Measurements from ENCODE around the gene OR2M3.

The OR2M3 gene

DNA sequence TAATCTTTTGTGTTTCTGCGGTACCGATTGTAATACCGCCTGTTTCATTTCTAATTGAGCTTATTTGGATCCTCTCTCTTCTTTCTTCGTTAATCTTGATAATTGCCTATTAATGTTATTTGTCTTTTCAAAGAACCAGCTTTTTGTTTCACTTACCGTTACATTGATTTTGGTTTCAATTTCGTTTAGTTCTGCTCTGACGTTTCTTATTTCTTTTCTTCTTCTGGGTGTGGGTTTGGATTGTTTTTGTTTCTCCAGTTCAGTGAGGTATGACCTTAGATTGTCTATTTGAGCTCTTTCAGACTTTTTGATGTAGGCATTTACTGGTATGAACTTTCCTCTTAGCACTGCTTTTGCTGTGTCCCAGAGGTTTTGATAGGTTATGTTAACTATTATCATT lies 13.1 kb upstream of the OR2M3 start:
- no peak overlapping the region for H3K27ac ChIP-seq
- TF ChIP-seq, protein P1, sequence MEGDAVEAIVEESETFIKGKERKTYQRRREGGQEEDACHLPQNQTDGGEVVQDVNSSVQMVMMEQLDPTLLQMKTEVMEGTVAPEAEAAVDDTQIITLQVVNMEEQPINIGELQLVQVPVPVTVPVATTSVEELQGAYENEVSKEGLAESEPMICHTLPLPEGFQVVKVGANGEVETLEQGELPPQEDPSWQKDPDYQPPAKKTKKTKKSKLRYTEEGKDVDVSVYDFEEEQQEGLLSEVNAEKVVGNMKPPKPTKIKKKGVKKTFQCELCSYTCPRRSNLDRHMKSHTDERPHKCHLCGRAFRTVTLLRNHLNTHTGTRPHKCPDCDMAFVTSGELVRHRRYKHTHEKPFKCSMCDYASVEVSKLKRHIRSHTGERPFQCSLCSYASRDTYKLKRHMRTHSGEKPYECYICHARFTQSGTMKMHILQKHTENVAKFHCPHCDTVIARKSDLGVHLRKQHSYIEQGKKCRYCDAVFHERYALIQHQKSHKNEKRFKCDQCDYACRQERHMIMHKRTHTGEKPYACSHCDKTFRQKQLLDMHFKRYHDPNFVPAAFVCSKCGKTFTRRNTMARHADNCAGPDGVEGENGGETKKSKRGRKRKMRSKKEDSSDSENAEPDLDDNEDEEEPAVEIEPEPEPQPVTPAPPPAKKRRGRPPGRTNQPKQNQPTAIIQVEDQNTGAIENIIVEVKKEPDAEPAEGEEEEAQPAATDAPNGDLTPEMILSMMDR (conservative IDR thresholded peaks at IDR 0.05), result no peak

DNA sequence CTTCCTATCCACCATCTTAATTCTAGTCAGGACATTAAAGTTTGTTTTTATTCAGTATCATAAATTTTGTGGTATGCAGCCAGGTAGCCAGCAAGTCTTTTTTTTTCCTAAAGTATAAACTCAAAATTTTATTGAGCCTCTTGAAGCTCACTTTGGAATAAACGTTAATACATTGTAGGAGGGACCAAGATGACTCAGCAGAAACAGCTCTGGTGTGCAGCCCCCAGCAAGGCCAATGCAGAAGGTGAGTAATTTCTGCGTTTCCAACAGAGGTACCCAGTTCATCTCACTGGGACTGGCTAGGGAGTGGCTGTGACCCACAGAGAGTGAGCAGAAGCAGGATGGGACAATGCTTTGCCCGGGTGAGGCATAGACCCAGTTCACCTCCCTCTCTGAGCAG lies 9.7 kb upstream of the OR2M3 start:
- no peak overlapping the region for H3K27ac ChIP-seq
- TF ChIP-seq, protein P1 (conservative IDR thresholded peaks at IDR 0.05), result no peak

DNA sequence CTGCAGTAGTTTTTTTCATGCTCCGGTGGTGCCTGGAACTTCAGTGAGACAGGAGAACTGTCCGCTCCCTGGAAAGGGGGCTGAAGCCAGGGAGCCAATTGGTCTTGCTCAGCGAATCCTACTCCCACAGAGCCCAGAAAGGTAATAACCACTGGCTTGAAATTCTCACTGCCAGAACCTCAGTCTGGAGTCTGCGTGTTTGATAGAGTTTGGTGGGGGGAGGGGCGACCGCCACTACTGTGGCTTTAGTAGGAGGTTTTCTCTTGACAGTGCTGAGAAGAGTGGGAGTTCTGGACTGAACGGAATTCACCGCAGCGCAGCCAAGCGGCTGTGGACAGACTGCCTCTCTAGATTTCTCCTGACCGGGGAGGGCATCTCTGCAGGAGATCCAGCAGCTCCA lies 8.0 kb upstream of the OR2M3 start:
- TF ChIP-seq, protein P1 (conservative IDR thresholded peaks at IDR 0.05), result no peak
- H3K27ac ChIP-seq, result no peak overlapping the region

DNA sequence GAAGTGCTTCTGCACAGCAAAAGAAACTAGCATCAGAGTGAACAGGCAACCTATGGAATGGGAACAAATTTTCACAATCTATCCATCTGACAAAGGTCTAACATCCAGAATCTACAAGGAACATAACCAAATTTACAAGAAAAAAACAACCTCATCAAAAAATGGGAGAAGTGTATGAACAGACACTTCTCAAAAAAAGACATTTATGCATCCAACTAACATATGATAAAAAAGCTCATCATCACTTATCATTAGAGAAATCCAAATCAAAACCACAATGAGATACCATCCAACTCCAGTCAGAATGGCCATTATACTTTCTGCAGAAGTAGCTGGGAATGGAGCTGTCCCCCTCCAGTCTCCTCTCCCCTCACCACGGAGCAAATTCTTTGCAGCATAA lies 2.9 kb upstream of the OR2M3 start:
- TF ChIP-seq, protein P1 (conservative IDR thresholded peaks at IDR 0.05), result no peak
- no peak overlapping the region for H3K27ac ChIP-seq

DNA sequence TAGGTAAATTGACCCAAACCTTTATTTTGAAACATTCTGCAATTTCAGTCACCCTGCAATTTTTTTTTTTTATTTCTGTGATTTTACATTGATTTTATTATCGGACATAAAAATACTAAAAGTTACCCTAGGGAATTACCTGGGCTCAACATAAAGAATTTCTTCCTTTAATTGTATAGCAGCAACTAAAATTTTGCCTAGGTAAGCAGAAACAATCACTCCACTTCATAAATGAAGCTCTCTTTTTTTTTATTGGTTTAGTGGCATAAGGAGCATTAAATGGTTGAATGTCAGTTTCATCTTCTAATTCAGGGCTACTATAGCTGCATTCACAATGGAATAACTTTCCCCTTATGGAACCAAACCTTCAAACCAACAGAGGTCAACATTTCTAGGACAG lies 18.8 kb downstream of the OR2M3 start:
- TF ChIP-seq, protein P1 (conservative IDR thresholded peaks at IDR 0.05), result no peak
- H3K27ac ChIP-seq, result no peak overlapping the region

DNA sequence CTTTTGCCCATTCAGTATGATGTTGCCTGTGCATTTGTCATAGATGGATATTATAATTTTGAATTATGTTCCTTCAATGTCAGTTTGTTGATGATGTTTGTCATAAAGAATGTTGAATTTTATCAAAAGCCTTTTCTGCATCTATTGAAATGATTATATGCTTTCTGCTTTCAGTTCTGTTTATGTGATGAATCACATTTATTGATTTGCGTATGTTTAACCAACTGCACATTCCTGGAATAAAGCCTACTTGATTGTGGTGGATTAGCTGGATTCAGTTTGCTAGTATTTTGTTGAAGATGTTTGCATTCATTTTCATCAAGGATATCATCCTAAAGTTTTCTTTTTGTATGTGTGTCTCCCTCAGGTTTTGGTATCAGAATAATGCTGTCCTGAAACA lies 28.5 kb downstream of the OR2M3 start:
- no peak overlapping the region for H3K27ac ChIP-seq
- TF ChIP-seq, protein P1 (conservative IDR thresholded peaks at IDR 0.05), result no peak

DNA sequence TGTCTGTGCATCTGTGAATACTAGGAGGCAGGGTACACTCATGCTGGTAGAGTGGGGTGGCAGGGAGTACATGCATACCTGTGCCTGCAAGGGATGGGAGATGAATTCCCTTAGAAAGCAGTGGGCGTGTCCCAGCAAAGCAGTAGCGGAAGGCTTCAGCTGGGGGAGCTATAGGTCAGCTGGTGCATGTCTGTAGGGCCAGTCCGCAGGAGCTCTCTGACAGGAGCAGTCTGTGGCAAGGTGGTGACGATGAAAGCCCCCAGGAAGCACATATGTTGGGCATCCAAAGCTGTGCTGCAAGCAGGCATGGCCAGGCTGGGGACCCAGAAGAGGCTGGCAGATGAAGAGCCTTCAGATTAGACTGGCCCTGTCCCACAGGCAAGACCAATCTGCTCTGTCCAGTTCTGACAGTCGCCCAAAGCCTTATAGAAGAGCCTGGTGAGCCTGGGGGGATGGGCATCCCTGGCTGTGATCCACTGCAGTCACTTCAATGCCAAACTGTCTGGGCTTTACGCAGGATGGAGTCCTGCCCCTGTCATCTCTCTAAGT lies 32.4 kb downstream of the OR2M3 start:
- TF ChIP-seq, protein P1 (conservative IDR thresholded peaks at IDR 0.05), result no peak
- no peak overlapping the region for H3K27ac ChIP-seq
